GM21737 (cell line): ENCODE measurements around the gene NEU4.

Experiments
- ATAC-seq: cut with Tn5 transposase; IDR thresholded peaks from one replicate; pipeline ENCODE4 v1.9.1; 2021; ENCODE audit warnings: mild to moderate bottlenecking, moderate library complexity; ENCODE audit not compliant: unreplicated experiment

The NEU4 gene

GRCh38 chr2:241862093-241862492 lies 53.1 kb downstream of the NEU4 start:
- ATAC-seq, result no peak

GRCh38 chr2:241862775-241863535 lies 54.0 kb downstream of the NEU4 start:
- no peak for ATAC-seq

- ATAC-seq, result no peak
Observed at GRCh38 chr2:241863536-241863954, 54.6 kb downstream of the NEU4 start.

GRCh38 chr2:241864168-241864849 lies 55.3 kb downstream of the NEU4 start:
- ATAC-seq, result no peak

- ATAC-seq, result no peak
Observed at GRCh38 chr2:241864850-241865213, 55.8 kb downstream of the NEU4 start.

GRCh38 chr2:241865416-241865956 lies 56.5 kb downstream of the NEU4 start:
- no peak for ATAC-seq

- ATAC-seq, result no peak
Observed at GRCh38 chr2:241865957-241866789, 57.2 kb downstream of the NEU4 start.
